B cell (primary cell): ENCODE measurements around the gene SLC2A5.

Experiments
- CTCF ChIP-seq: fragments of 200-600 bp; IDR thresholded peaks from one replicate; pipeline ENCODE4 v1.8.0; 2022; ENCODE audit warnings: antibody characterized with exemption, mild to moderate bottlenecking
- EZH2 ChIP-seq: IDR thresholded peaks from 2 replicates; pipeline ENCODE4 v1.6.1; 2012; ENCODE audit warnings: borderline replicate concordance, low read depth, mild to moderate bottlenecking, moderate library complexity, low read length; ENCODE audit not compliant: insufficient read depth, poor library complexity, severe bottlenecking

- TF ChIP-seq CTCF (no peak), EZH2 (no peak)
Measured at GRCh38 chr1:9118186-9118585, 48.8 kb upstream of the SLC2A5 start.
